ENCODE measurements around the gene EPHB1.
"Not testable (repeated sequence)": the region's sequence is repeated elsewhere in the genome, so short reads cannot be mapped to it uniquely, and the experiment has no call there.

EPHB1 gene

GRCh38 chr3:134766290-134766689, 28.8 kb upstream of the EPHB1 start:
- Histone ChIP-seq H3K36me3 (replicated peaks) (no peaks in the 10 kb centered on the region), H3K27me3 (ENCODE audit: low read depth) (no peaks in the 10 kb centered on the region), H3K9me3 (no peaks in the 10 kb centered on the region), H3K4me1 (no peaks in the 10 kb centered on the region), H3K4me3 (no peak overlapping the region)
- no peak for DNase-seq (ENCODE audit: low spot score in 2 of 2)
- in situ Hi-C loops (cut with MboI; ENCODE audit: low sequenced_read_pairs): no loop called here

GRCh38 chr3:134768116-134768515, 26.9 kb upstream of the EPHB1 start:
- DNase-seq (ENCODE audit: low spot score in 2 of 2): no peak
- no peaks in the 10 kb centered on the region for H3K36me3 ChIP-seq (replicated peaks)
- in situ Hi-C loops (cut with MboI; ENCODE audit: low sequenced_read_pairs): no loop called here
- H3K4me1 ChIP-seq: no peaks in the 10 kb centered on the region
- H3K9me3 ChIP-seq: no peaks in the 10 kb centered on the region
- H3K4me3 ChIP-seq: no peak overlapping the region
- H3K27me3 ChIP-seq (ENCODE audit: low read depth): no peaks in the 10 kb centered on the region

- no peaks in the 10 kb centered on the region for H3K9me3 ChIP-seq
- no peaks in the 10 kb centered on the region for H3K4me1 ChIP-seq
- no peaks in the 10 kb centered on the region for H3K27me3 ChIP-seq (ENCODE audit: low read depth)
- no peaks in the 10 kb centered on the region for H3K36me3 ChIP-seq (replicated peaks)
- in situ Hi-C loops (cut with MboI; ENCODE audit: low sequenced_read_pairs): no loop called here
- DNase-seq (ENCODE audit: low spot score in 2 of 2): no peak
- no peak overlapping the region for H3K4me3 ChIP-seq
Observed at GRCh38 chr3:134768837-134769236, 26.2 kb upstream of the EPHB1 start.

GRCh38 chr3:134769287-134769868, 25.7 kb upstream of the EPHB1 start:
- H3K36me3 ChIP-seq (replicated peaks): no peaks in the 10 kb centered on the region
- in situ Hi-C loops (cut with MboI; ENCODE audit: low sequenced_read_pairs): no loop called here
- H3K4me1 ChIP-seq: no peaks in the 10 kb centered on the region
- DNase-seq (ENCODE audit: low spot score in 2 of 2): no peak
- H3K9me3 ChIP-seq: no peaks in the 10 kb centered on the region
- no peaks in the 10 kb centered on the region for H3K27me3 ChIP-seq (ENCODE audit: low read depth)
- no peak overlapping the region for H3K4me3 ChIP-seq

GRCh38 chr3:134772011-134772410, 23.0 kb upstream of the EPHB1 start:
- no peak overlapping the region for H3K4me3 ChIP-seq
- no peaks in the 10 kb centered on the region for H3K27me3 ChIP-seq (ENCODE audit: low read depth)
- H3K9me3 ChIP-seq: no peaks in the 10 kb centered on the region
- no peaks in the 10 kb centered on the region for H3K36me3 ChIP-seq (replicated peaks)
- no peaks in the 10 kb centered on the region for H3K4me1 ChIP-seq
- no peak for DNase-seq (ENCODE audit: low spot score in 2 of 2)
- in situ Hi-C loops (cut with MboI; ENCODE audit: low sequenced_read_pairs): no loop called here

GRCh38 chr3:134772591-134772990, 22.5 kb upstream of the EPHB1 start:
- no peak for DNase-seq (ENCODE audit: low spot score in 2 of 2)
- Histone ChIP-seq H3K27me3 (ENCODE audit: low read depth) (no peaks in the 10 kb centered on the region; the same call in 1 of the 2 replicates), H3K4me3 (no peak overlapping the region), H3K4me1 (no peaks in the 10 kb centered on the region), H3K36me3 (replicated peaks) (no peaks in the 10 kb centered on the region), H3K9me3 (no peaks in the 10 kb centered on the region)
- in situ Hi-C loops (cut with MboI; ENCODE audit: low sequenced_read_pairs): no loop called here

GRCh38 chr3:134775831-134776230, 19.2 kb upstream of the EPHB1 start:
- Histone ChIP-seq H3K27me3 (ENCODE audit: low read depth) (peaks cover 3% of the 10 kb centered on the region), H3K9me3 (no peaks in the 10 kb centered on the region), H3K4me3 (no peak overlapping the region), H3K4me1 (no peaks in the 10 kb centered on the region), H3K36me3 (replicated peaks) (no peaks in the 10 kb centered on the region)
- in situ Hi-C loops (cut with MboI; ENCODE audit: low sequenced_read_pairs): loop anchor here (25.0 kb wide), 2 partner anchors 1136 to 1261 kb away; no protein-coding TSS in a partner anchor
- no peak for DNase-seq (ENCODE audit: low spot score in 2 of 2)

- in situ Hi-C loops (cut with MboI; ENCODE audit: low sequenced_read_pairs): loop anchor here (25.0 kb wide), 2 partner anchors 1136 to 1261 kb away; no protein-coding TSS in a partner anchor
- no peak for DNase-seq (ENCODE audit: low spot score in 2 of 2)
- Histone ChIP-seq H3K4me1 (no peaks in the 10 kb centered on the region), H3K4me3 (no peak overlapping the region), H3K27me3 (ENCODE audit: low read depth) (peaks cover 3% of the 10 kb centered on the region), H3K36me3 (replicated peaks) (no peaks in the 10 kb centered on the region), H3K9me3 (no peaks in the 10 kb centered on the region)
Observed at GRCh38 chr3:134776518-134776917, 18.5 kb upstream of the EPHB1 start.

GRCh38 chr3:134777341-134777740, 17.7 kb upstream of the EPHB1 start:
- Histone ChIP-seq H3K9me3 (no peaks in the 10 kb centered on the region), H3K4me3 (no peak overlapping the region), H3K27me3 (ENCODE audit: low read depth) (peaks cover 3% of the 10 kb centered on the region), H3K4me1 (no peaks in the 10 kb centered on the region), H3K36me3 (replicated peaks) (no peaks in the 10 kb centered on the region)
- in situ Hi-C loops (cut with MboI; ENCODE audit: low sequenced_read_pairs): loop anchor here (25.0 kb wide), 2 partner anchors 1135 to 1260 kb away; no protein-coding TSS in a partner anchor
- DNase-seq (ENCODE audit: low spot score in 2 of 2): no peak

GRCh38 chr3:134788283-134788682, 6.8 kb upstream of the EPHB1 start:
- not testable (repeated sequence) for H3K27me3 ChIP-seq (ENCODE audit: low read depth); H3K36me3 ChIP-seq (replicated peaks); H3K4me3 ChIP-seq; DNase-seq (ENCODE audit: low spot score in 2 of 2); H3K4me1 ChIP-seq; H3K9me3 ChIP-seq
- in situ Hi-C loops (cut with MboI; ENCODE audit: low sequenced_read_pairs): loop anchor here (25.0 kb wide), 2 partner anchors 1124 to 1249 kb away; no protein-coding TSS in a partner anchor

GRCh38 chr3:134790065-134790464, 5.0 kb upstream of the EPHB1 start:
- Histone ChIP-seq H3K4me3 (no peak overlapping the region), H3K9me3 (no peaks in the 10 kb centered on the region), H3K4me1 (no peaks in the 10 kb centered on the region), H3K36me3 (replicated peaks) (no peaks in the 10 kb centered on the region), H3K27me3 (ENCODE audit: low read depth) (peaks cover 3% of the 10 kb centered on the region)
- no peak for DNase-seq (ENCODE audit: low spot score in 2 of 2)
- in situ Hi-C loops (cut with MboI; ENCODE audit: low sequenced_read_pairs): loop anchor here (10.0 to 25.0 kb wide), 3 partner anchors 725 to 1247 kb away; no protein-coding TSS in a partner anchor

GRCh38 chr3:134791992-134792391, 3.1 kb upstream of the EPHB1 start:
- H3K9me3 ChIP-seq: no peaks in the 10 kb centered on the region
- no peaks in the 10 kb centered on the region for H3K4me1 ChIP-seq
- in situ Hi-C loops (cut with MboI; ENCODE audit: low sequenced_read_pairs): loop anchor here (10.0 to 25.0 kb wide), 3 partner anchors 723 to 1245 kb away; no protein-coding TSS in a partner anchor
- DNase-seq (ENCODE audit: low spot score in 2 of 2): no peak
- H3K36me3 ChIP-seq (replicated peaks): no peaks in the 10 kb centered on the region
- H3K27me3 ChIP-seq (ENCODE audit: low read depth): peaks cover 19% of the 10 kb centered on the region
- H3K4me3 ChIP-seq: no peak overlapping the region

- no peaks in the 10 kb centered on the region for H3K4me1 ChIP-seq
- no peaks in the 10 kb centered on the region for H3K36me3 ChIP-seq (replicated peaks)
- in situ Hi-C loops (cut with MboI; ENCODE audit: low sequenced_read_pairs): loop anchor here (10.0 to 25.0 kb wide), 3 partner anchors 722 to 1245 kb away; no protein-coding TSS in a partner anchor
- no peak overlapping the region for H3K4me3 ChIP-seq
- H3K27me3 ChIP-seq (ENCODE audit: low read depth): peaks cover 25% of the 10 kb centered on the region
- no peaks in the 10 kb centered on the region for H3K9me3 ChIP-seq
- no peak for DNase-seq (ENCODE audit: low spot score in 2 of 2)
Observed at GRCh38 chr3:134792700-134793099, 2.4 kb upstream of the EPHB1 start.

- no peaks in the 10 kb centered on the region for H3K36me3 ChIP-seq (replicated peaks)
- H3K27me3 ChIP-seq (ENCODE audit: low read depth): peaks cover 34% of the 10 kb centered on the region
- in situ Hi-C loops (cut with MboI; ENCODE audit: low sequenced_read_pairs): loop anchor here (10.0 to 25.0 kb wide), 3 partner anchors 721 to 1244 kb away; no protein-coding TSS in a partner anchor
Observed at GRCh38 chr3:134793562-134793961, 1.5 kb upstream of the EPHB1 start.

More at GRCh38 chr3:134793562-134793961, 1.5 kb upstream of the EPHB1 start:
- H3K4me3 ChIP-seq: no peak overlapping the region
- DNase-seq (ENCODE audit: low spot score in 2 of 2): no peak
- H3K9me3 ChIP-seq: no peaks in the 10 kb centered on the region
- H3K4me1 ChIP-seq: no peaks in the 10 kb centered on the region
